ENCODE results near the gene URI1.

DNA sequence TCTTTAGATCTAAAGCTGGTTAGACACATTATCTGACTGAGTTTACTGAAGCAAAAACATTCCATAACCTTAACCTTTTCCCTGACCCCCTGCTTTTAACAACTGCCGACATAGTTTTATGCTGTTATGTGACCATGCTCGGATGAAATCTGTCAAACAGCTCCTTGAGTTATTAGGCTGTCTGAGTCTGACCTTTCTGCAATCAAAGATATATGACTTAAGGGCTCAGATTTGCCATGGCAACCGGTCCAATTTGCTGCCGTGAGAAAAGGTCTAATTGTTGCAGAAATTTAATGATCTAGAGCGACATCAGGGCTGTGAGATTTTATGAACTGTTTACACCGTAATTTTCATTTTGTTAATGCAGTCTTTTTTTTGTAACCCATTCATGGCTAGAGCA lies 61.8 kb downstream of the URI1 start:
- TF ChIP-seq, protein P1, sequence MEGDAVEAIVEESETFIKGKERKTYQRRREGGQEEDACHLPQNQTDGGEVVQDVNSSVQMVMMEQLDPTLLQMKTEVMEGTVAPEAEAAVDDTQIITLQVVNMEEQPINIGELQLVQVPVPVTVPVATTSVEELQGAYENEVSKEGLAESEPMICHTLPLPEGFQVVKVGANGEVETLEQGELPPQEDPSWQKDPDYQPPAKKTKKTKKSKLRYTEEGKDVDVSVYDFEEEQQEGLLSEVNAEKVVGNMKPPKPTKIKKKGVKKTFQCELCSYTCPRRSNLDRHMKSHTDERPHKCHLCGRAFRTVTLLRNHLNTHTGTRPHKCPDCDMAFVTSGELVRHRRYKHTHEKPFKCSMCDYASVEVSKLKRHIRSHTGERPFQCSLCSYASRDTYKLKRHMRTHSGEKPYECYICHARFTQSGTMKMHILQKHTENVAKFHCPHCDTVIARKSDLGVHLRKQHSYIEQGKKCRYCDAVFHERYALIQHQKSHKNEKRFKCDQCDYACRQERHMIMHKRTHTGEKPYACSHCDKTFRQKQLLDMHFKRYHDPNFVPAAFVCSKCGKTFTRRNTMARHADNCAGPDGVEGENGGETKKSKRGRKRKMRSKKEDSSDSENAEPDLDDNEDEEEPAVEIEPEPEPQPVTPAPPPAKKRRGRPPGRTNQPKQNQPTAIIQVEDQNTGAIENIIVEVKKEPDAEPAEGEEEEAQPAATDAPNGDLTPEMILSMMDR (IDR thresholded peaks at IDR 0.05), result no peak
- TF ChIP-seq POLR2A (IDR thresholded peaks at IDR 0.05), result no peak
